ENCODE data around the gene MRPL1. TPM values are rescaled to one million over a fixed set of nuclear protein-coding genes. Genes with fewer than 3 reads are reported as not detected.
A peak's percentile ranks its signal among the peaks of the same experiment; 100 is the strongest.

Gene MRPL1
- total and polyA plus RNA-seq, 2 of the 13 experiments (the other 11 are each of a cell fraction or from before 2014, with no cell fraction given): 23.3 to 61.5 TPM

GRCh38 chr4:77994194-77994721 is 131.6 kb downstream of the MRPL1 start (continued):
- TF ChIP-seq NCOA2 (CRISPR knock-in tag; IDR thresholded peaks at IDR 0.05): peak; percentile 26; the same call in 1 of the 2 replicates
- peak; percentile 49; the same call in 1 of the 2 replicates for TF ChIP-seq MIXL1 (CRISPR knock-in tag; IDR thresholded peaks at IDR 0.05)
- peak; percentile 67; the same call in 1 of the 2 replicates for TF ChIP-seq GATAD2A (CRISPR knock-in tag; IDR thresholded peaks at IDR 0.05)
- no peak for TF ChIP-seq ZNF75D (CRISPR knock-in tag; IDR thresholded peaks at IDR 0.05; ENCODE audit: borderline replicate concordance)
- TF ChIP-seq THAP11 (CRISPR knock-in tag; IDR thresholded peaks at IDR 0.05): peak; percentile 43; the same call in 1 of the 2 replicates
- peak; percentile 99 for TF ChIP-seq ZNF12 (CRISPR knock-in tag; IDR thresholded peaks at IDR 0.05)
- peak; percentile 72; the same call in 1 of the 2 replicates for TF ChIP-seq SMAD3 (CRISPR knock-in tag; IDR thresholded peaks at IDR 0.05)
- TF ChIP-seq NR3C1 (CRISPR knock-in tag; IDR thresholded peaks at IDR 0.05): no peak
- peak; percentile 52 for TF ChIP-seq ELF3 (CRISPR knock-in tag; IDR thresholded peaks at IDR 0.05)
- TF ChIP-seq EED (CRISPR knock-in tag; IDR thresholded peaks at IDR 0.05): no peak
- 0 out of 2 replicates have a peak, but pooled peaks have one; percentile 46 for TF ChIP-seq PHF21A (CRISPR knock-in tag; IDR thresholded peaks at IDR 0.05)
- peak; percentile 95 for TF ChIP-seq TEAD3 (CRISPR knock-in tag; optimal IDR thresholded peaks at IDR 0.05; ENCODE audit: borderline replicate concordance)
- TF ChIP-seq ERF (CRISPR knock-in tag; IDR thresholded peaks at IDR 0.05): peak; percentile 44; the same call in 1 of the 2 replicates
- peak; percentile 27; the same call in 1 of the 2 replicates for TF ChIP-seq ETV5 (CRISPR knock-in tag; IDR thresholded peaks at IDR 0.05; ENCODE audit: borderline replicate concordance)
- 0 out of 2 replicates have a peak, but pooled peaks have one; percentile 10 for TF ChIP-seq ZNF230 (CRISPR knock-in tag; IDR thresholded peaks at IDR 0.05)
- no peak for TF ChIP-seq FOXP1 (IDR thresholded peaks at IDR 0.05)
- no peak for TF ChIP-seq FOXP1 (CRISPR knock-in tag; IDR thresholded peaks at IDR 0.05)
- 0 out of 2 replicates have a peak, but pooled peaks have one; percentile 14 for TF ChIP-seq PITX1 (CRISPR knock-in tag; IDR thresholded peaks at IDR 0.05)
- TF ChIP-seq SOX5 (CRISPR knock-in tag; IDR thresholded peaks at IDR 0.05; ENCODE audit: borderline replicate concordance): 0 out of 2 replicates have a peak, but pooled peaks have one; percentile 27
- TF ChIP-seq ZNF501 (CRISPR knock-in tag; IDR thresholded peaks at IDR 0.05): 0 out of 2 replicates have a peak, but pooled peaks have one; percentile 50
- TF ChIP-seq IKZF5 (CRISPR knock-in tag; IDR thresholded peaks at IDR 0.05): 0 out of 2 replicates have a peak, but pooled peaks have one; percentile 46
- TF ChIP-seq FOXA1 (IDR thresholded peaks at IDR 0.05): no peak
- 0 out of 2 replicates have a peak, but pooled peaks have one; percentile 11 for TF ChIP-seq FOXA1 (CRISPR knock-in tag; IDR thresholded peaks at IDR 0.05)
- TF ChIP-seq ZNF264 (CRISPR knock-in tag; IDR thresholded peaks at IDR 0.05): no peak
- 0 out of 2 replicates have a peak, but pooled peaks have one; percentile 8 for TF ChIP-seq SP5 (CRISPR knock-in tag; IDR thresholded peaks at IDR 0.05; ENCODE audit: borderline replicate concordance, low read depth)
- TF ChIP-seq ARID3A (IDR thresholded peaks at IDR 0.05; ENCODE audit: low read depth, low read length): 0 out of 2 replicates have a peak, but pooled peaks have one; percentile 47
- TF ChIP-seq GPN1 (CRISPR knock-in tag; IDR thresholded peaks at IDR 0.05; ENCODE audit: borderline replicate concordance): no peak
- TF ChIP-seq ELF1 (CRISPR knock-in tag; IDR thresholded peaks at IDR 0.05): peak; percentile 30; the same call in 1 of the 2 replicates
- 0 out of 2 replicates have a peak, but pooled peaks have one; percentile 72 for TF ChIP-seq ZNF614 (CRISPR knock-in tag; IDR thresholded peaks at IDR 0.05; ENCODE audit: borderline replicate concordance)
- TF ChIP-seq RAD21 (CRISPR knock-in tag; IDR thresholded peaks at IDR 0.05): peak; percentile 54; the same call in 1 of the 2 replicates
- no peak for TF ChIP-seq PAX8 (CRISPR knock-in tag; IDR thresholded peaks at IDR 0.05; ENCODE audit: borderline replicate concordance)
- peak; percentile 84 for TF ChIP-seq SMC3 (IDR thresholded peaks at IDR 0.05; ENCODE audit: low read length)
- TF ChIP-seq PPARG (CRISPR knock-in tag; conservative IDR thresholded peaks at IDR 0.05): 0 out of 2 replicates have a peak, but pooled peaks have one; percentile 29
- TF ChIP-seq PHF8 (CRISPR knock-in tag; IDR thresholded peaks at IDR 0.05): 0 out of 2 replicates have a peak, but pooled peaks have one; percentile 22
